ENCODE data around the gene OPTC. TPM values are rescaled to one million over a fixed set of nuclear protein-coding genes. Genes with fewer than 3 reads are reported as not detected.

The OPTC gene
- total and polyA plus RNA-seq, 2 of the 8 experiments (the other 6 are each of a cell fraction or from before 2014, with no cell fraction given): 1.1 to 4.0 TPM

DNA sequence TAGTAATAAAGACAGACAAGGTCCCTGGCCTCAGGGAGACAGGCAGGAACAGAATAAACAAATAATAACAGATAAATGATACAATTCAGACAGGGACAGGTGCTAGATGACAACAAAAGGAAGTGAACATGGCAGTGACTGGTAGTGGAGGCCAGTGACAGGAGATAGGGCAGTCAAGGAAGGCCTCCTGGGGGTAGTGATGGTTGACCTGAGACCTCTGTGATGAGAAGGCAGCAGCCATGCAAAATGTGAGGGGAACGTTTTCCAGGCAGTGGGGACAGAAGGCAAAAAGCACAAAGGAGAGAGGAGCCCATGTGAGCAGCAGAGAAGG is 18.5 kb downstream of the OPTC start:
- no peaks in the 10 kb centered on the region for H3K9me3 ChIP-seq (ENCODE audit: insufficient read depth in 2 of 2, low read depth in 1 of 2, low read length in 1 of 2)
- 0 out of 2 replicates have a peak overlapping the region, but pooled peaks have one; percentile 21 for H3K18ac ChIP-seq (ENCODE audit: extremely low read depth, low read length)
- H3K4me1 ChIP-seq (replicated peaks in 1 of 4; ENCODE audit: control insufficient read depth in 3 of 4, insufficient read depth in 4 of 4, low read length in 3 of 4): peaks cover 7 to 44% (median 28%) of the 10 kb centered on the region in 4 experiments
- peak overlapping the region; percentile 66; the same call in 1 of the 2 replicates for H2AK5ac ChIP-seq (ENCODE audit: low read depth, low read length)
- DNase-seq (ENCODE audit: low read depth in 1 of 2, low spot score in 2 of 2) (no peak), FAIRE-seq (no peak)
- H2BK5ac ChIP-seq (ENCODE audit: low read depth, low read length): 0 out of 2 replicates have a peak overlapping the region, but pooled peaks have one; percentile 20
- no peak overlapping the region for H2BK120ac ChIP-seq (replicated peaks; ENCODE audit: low read depth, low read length)
- no peaks in the 10 kb centered on the region for H3K23me2 ChIP-seq (ENCODE audit: low read depth, low read length)
- no peak overlapping the region for H3K4me2 ChIP-seq (ENCODE audit: insufficient read depth in 1 of 2, low read depth in 2 of 2, low read length in 2 of 2)
- H3K14ac ChIP-seq (ENCODE audit: insufficient read length): no peak overlapping the region
- no peak overlapping the region for H3K27ac ChIP-seq (ENCODE audit: low read depth, low read length)
- no peak overlapping the region for H3K9ac ChIP-seq (replicated peaks in 1 of 4; ENCODE audit: extremely low read depth in 1 of 4, low read depth in 3 of 4, low read length in 3 of 4)
- no peak overlapping the region for H4K5ac ChIP-seq (ENCODE audit: insufficient read length, low read depth, low read length)
- CTCF ChIA-PET (ENCODE audit: partially characterized antibody): no interaction called here
- H3K79me2 ChIP-seq (ENCODE audit: control insufficient read depth in 1 of 2, insufficient read depth in 2 of 2, low read length in 2 of 2): no peaks in the 10 kb centered on the region
- no peak overlapping the region for H2AFZ ChIP-seq (ENCODE audit: low read length)
- H3K4ac ChIP-seq (replicated peaks; ENCODE audit: insufficient read length, low read depth, low read length): no peak overlapping the region
- H3K27me3 ChIP-seq (replicated peaks in 1 of 4; ENCODE audit: control insufficient read depth in 3 of 4, extremely low read depth in 1 of 4, insufficient read depth in 3 of 4, low read length in 3 of 4): peaks cover 0 to 38% (median 27%) of the 10 kb centered on the region in 4 experiments; a peak in 5 of 7 replicates
- no peaks in the 10 kb centered on the region for H3K36me3 ChIP-seq (ENCODE audit: control insufficient read depth in 2 of 4, insufficient read depth in 4 of 4, low read length in 3 of 4)
- POLR2A ChIA-PET (ENCODE audit: partially characterized antibody): interaction anchor here (1.4 kb wide), 1 partner anchor 116 kb away, joined by 4 read pairs; no protein-coding TSS in a partner anchor
- no peaks in the 10 kb centered on the region for H3K79me1 ChIP-seq (ENCODE audit: low read depth, low read length)
- peak overlapping the region; percentile 91; the same call in 1 of the 2 replicates for H2BK12ac ChIP-seq (ENCODE audit: low read depth, low read length)
- no peak overlapping the region for H3K56ac ChIP-seq (replicated peaks; ENCODE audit: insufficient read length, low read depth, low read length)
- no peak overlapping the region for H4K91ac ChIP-seq (replicated peaks; ENCODE audit: insufficient read length, low read length)
- peak overlapping the region; percentile 83; the same call in 1 of the 2 replicates for H2BK15ac ChIP-seq (ENCODE audit: low read length)
- H4K20me1 ChIP-seq (replicated peaks in 1 of 2; ENCODE audit: control insufficient read depth in 1 of 2, insufficient read depth in 2 of 2, low read length in 2 of 2): no peaks in the 10 kb centered on the region
- no peak overlapping the region for H3K23ac ChIP-seq (ENCODE audit: insufficient read length)
- H3K4me3 ChIP-seq (ENCODE audit: extremely low read depth in 1 of 4, insufficient read depth in 2 of 4, low read depth in 3 of 4, low read length in 4 of 4): no peak overlapping the region
- no peak overlapping the region; the same call in 1 of the 2 replicates for H2BK20ac ChIP-seq (ENCODE audit: low read length)
- 56% methylated on average over 1 of the region's 1 CpG; no CpG with 5 or more reads in 1 of the 2 experiments for WGBS, 2 experiments (ENCODE audit: extremely low coverage in 1 of 2, insufficient coverage in 1 of 2, insufficient read length in 1 of 2, insufficient replicate concordance in 2 of 2, low coverage in 1 of 2, low lambda C conversion rate in 2 of 2, missing lambda C conversion rate in 1 of 2)
- no peak overlapping the region for H4K8ac ChIP-seq (ENCODE audit: extremely low read depth, insufficient read depth, low read length)
- no peak for TF ChIP-seq EZH2 (IDR thresholded peaks at IDR 0.05; ENCODE audit: low read depth, low read length, severe bottlenecking)
- TF ChIP-seq PHF8 (conservative IDR thresholded peaks at IDR 0.05; ENCODE audit: low read depth, low read length): no peak
- no peak for TF ChIP-seq MAFK (IDR thresholded peaks at IDR 0.05; ENCODE audit: low read depth, low read length)
- no peak for TF ChIP-seq CHD2 (IDR thresholded peaks at IDR 0.05; ENCODE audit: low read length)
- no peak for TF ChIP-seq KDM5A (IDR thresholded peaks at IDR 0.05; ENCODE audit: low read length)
- TF ChIP-seq POLR2A (IDR thresholded peaks at IDR 0.05; ENCODE audit: control extremely low read depth in 1 of 2, low read depth in 2 of 2, low read length in 2 of 2): no peak
- TF ChIP-seq, protein P1, sequence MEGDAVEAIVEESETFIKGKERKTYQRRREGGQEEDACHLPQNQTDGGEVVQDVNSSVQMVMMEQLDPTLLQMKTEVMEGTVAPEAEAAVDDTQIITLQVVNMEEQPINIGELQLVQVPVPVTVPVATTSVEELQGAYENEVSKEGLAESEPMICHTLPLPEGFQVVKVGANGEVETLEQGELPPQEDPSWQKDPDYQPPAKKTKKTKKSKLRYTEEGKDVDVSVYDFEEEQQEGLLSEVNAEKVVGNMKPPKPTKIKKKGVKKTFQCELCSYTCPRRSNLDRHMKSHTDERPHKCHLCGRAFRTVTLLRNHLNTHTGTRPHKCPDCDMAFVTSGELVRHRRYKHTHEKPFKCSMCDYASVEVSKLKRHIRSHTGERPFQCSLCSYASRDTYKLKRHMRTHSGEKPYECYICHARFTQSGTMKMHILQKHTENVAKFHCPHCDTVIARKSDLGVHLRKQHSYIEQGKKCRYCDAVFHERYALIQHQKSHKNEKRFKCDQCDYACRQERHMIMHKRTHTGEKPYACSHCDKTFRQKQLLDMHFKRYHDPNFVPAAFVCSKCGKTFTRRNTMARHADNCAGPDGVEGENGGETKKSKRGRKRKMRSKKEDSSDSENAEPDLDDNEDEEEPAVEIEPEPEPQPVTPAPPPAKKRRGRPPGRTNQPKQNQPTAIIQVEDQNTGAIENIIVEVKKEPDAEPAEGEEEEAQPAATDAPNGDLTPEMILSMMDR (IDR thresholded peaks at IDR 0.05; ENCODE audit: control extremely low read depth in 1 of 3, insufficient read depth in 1 of 3, low read depth in 1 of 3, low read length in 3 of 3): no peak
- TF ChIP-seq NANOG (IDR thresholded peaks at IDR 0.05; ENCODE audit: insufficient read depth, low read depth, low read length, poor library complexity, severe bottlenecking): no peak
- no peak for TF ChIP-seq KDM1A (IDR thresholded peaks at IDR 0.05; ENCODE audit: borderline replicate concordance, low read length)
- TF ChIP-seq BACH1 (IDR thresholded peaks at IDR 0.05; ENCODE audit: low read length): no peak
- TF ChIP-seq ASH2L (IDR thresholded peaks at IDR 0.05; ENCODE audit: low read length): no peak
- no peak for TF ChIP-seq SAP30 (IDR thresholded peaks at IDR 0.05; ENCODE audit: insufficient read depth, insufficient replicate concordance, low read length)
